ENCODE results near the gene GJD3.

DNA sequence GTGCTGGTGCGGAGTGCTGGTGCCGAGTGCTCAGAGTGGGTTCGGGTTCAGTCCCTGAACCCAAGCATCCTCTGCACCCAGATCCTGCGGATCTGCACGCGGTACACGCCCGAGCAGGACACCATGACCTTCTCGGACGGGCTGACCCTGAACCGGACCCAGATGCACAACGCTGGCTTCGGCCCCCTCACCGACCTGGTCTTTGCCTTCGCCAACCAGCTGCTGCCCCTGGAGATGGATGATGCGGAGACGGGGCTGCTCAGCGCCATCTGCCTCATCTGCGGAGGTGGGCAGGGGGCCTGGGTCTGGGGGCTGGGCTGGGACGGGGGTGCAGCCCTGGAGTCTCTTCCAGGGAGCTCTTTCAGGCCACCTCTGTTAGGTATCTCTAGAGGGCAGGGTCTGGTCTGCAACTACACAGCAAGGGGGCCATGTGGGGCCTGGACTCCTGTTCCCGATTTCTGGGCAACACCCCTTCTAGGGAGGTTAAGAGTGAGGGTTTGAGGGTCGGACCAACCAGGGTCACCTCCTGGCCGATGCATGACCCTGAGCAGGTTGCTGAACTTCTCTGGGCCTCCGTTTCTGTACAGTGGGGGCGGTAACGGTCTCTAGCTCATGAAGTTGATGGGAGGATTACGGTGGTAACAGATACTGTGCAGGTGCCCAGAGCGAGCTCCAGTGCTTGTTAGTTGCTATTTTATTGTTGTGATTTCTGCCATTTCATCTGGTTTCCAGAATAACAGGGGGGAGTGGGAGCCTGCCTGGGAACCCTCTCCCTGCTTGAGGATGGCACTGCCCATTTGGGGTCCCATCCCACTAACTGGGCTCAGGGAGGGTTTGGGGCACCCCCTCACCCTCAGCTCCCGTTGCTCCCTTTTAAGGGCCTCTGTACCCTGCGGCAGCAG, 10.1 kb downstream of the GJD3 start:
- TF ChIP-seq, protein P1, sequence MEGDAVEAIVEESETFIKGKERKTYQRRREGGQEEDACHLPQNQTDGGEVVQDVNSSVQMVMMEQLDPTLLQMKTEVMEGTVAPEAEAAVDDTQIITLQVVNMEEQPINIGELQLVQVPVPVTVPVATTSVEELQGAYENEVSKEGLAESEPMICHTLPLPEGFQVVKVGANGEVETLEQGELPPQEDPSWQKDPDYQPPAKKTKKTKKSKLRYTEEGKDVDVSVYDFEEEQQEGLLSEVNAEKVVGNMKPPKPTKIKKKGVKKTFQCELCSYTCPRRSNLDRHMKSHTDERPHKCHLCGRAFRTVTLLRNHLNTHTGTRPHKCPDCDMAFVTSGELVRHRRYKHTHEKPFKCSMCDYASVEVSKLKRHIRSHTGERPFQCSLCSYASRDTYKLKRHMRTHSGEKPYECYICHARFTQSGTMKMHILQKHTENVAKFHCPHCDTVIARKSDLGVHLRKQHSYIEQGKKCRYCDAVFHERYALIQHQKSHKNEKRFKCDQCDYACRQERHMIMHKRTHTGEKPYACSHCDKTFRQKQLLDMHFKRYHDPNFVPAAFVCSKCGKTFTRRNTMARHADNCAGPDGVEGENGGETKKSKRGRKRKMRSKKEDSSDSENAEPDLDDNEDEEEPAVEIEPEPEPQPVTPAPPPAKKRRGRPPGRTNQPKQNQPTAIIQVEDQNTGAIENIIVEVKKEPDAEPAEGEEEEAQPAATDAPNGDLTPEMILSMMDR (IDR thresholded peaks at IDR 0.05 in 4 of 5, conservative IDR thresholded peaks at IDR 0.05 in 1 of 5): no peak
- no peak for TF ChIP-seq POLR2A (IDR thresholded peaks at IDR 0.05)
